C4-2B (cell line): ENCODE measurements around the gene LHX3.

Experiments used
- H3K27ac ChIP-seq: fragments of 450-650 bp; 2 replicates; pipeline ENCODE4 v1.5.1; 2017
- ZFX ChIP-seq: fragments of 450-650 bp; IDR thresholded peaks from 2 replicates; pipeline ENCODE4 v1.6.1; 2017
- TF ChIP-seq, protein P1 (sequence below): fragments of 450-650 bp; conservative IDR thresholded peaks from 2 replicates; pipeline ENCODE4 v1.5.1; 2017; ENCODE audit warnings: mild to moderate bottlenecking

LHX3 gene

DNA sequence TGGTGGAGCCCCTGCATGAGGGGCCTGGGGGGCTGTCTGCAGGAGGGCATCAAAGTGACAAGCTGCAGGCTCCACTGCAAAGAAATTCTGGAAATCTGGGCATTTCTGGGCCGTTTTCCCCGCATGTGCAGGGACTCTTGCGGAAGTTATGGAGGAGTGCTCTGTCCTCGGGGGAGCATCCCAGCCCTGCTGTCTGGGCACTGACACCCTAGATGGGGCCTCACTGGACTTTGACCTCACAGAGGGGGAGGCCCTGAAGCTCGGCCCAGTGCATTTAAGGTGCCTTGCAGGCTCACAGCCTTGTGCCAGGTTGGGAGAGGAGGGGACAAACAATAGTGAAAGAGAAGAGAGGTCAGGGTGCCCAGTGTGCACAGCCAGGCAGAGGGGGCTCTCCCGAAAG, 35.4 kb downstream of the LHX3 start:
- H3K27ac ChIP-seq: no peak overlapping the region
- TF ChIP-seq, protein P1, sequence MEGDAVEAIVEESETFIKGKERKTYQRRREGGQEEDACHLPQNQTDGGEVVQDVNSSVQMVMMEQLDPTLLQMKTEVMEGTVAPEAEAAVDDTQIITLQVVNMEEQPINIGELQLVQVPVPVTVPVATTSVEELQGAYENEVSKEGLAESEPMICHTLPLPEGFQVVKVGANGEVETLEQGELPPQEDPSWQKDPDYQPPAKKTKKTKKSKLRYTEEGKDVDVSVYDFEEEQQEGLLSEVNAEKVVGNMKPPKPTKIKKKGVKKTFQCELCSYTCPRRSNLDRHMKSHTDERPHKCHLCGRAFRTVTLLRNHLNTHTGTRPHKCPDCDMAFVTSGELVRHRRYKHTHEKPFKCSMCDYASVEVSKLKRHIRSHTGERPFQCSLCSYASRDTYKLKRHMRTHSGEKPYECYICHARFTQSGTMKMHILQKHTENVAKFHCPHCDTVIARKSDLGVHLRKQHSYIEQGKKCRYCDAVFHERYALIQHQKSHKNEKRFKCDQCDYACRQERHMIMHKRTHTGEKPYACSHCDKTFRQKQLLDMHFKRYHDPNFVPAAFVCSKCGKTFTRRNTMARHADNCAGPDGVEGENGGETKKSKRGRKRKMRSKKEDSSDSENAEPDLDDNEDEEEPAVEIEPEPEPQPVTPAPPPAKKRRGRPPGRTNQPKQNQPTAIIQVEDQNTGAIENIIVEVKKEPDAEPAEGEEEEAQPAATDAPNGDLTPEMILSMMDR: no peak
- TF ChIP-seq ZFX: no peak

DNA sequence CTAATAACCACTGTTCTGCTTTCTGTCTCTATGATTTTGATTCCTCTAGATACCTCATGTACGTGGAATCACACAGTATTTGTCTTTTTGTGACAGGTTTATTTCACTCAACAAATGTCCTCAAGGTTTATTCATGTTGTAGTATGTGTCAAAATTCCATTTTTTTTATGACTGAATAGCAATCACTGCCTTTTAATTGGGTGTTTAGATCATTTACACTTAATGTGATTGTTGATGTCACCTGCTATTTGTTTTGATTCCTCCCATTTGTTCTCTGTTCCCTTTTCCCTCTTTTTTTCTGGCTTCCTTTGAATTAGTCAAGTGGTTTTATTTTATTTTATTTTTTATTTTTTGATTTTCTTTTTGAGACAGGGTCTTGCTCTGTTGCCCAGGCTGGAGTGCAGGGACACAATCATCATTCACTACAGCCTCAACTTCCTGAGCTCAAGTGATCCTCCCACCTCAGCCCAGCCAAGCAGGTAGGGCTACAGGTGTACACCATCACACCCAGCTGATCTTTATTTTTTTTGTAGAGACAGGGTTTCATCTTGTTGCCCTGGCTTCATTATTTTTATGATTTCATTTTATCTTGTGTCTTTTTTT, 41.6 kb downstream of the LHX3 start:
- TF ChIP-seq, protein P1: no peak
- no peak for TF ChIP-seq ZFX

GRCh38 chr9:136160995-136161610, 43.8 kb downstream of the LHX3 start:
- H3K27ac ChIP-seq: no peak overlapping the region
- TF ChIP-seq, protein P1: no peak
- no peak for TF ChIP-seq ZFX

More for the DNA sequence above, 41.6 kb downstream of the LHX3 start:
- H3K27ac ChIP-seq: no peak overlapping the region

DNA sequence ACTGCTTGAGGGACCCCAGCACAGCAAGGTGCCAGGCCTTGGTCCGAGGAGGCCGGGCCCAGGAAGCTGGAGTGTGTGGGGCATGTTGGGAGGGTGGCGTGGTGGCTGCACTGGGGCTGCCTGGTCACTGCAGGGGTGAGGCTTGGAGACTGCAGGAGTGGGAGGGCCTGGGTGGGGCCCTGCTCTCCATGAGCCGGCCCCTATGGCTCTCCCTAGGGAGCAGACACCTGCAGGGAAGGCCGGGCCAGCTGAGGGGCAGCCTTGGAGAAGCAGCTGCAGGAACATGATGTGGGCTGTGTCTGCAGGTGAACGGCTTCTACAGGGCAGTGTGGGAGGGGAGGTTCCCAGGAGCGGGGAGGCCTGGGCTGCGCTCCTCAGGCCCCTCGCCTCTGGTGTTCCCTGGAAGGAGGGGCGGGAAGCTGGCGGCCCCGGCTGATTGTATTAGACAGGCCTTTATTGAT, 44.5 kb downstream of the LHX3 start:
- no peak for TF ChIP-seq ZFX
- TF ChIP-seq, protein P1: no peak
- no peak overlapping the region for H3K27ac ChIP-seq

GRCh38 chr9:136159851-136160250, 45.1 kb downstream of the LHX3 start:
- no peak for TF ChIP-seq ZFX
- TF ChIP-seq, protein P1: no peak
- H3K27ac ChIP-seq: no peak overlapping the region

GRCh38 chr9:136157477-136158265, 47.3 kb downstream of the LHX3 start:
- TF ChIP-seq, protein P1: no peak
- TF ChIP-seq ZFX: no peak
- H3K27ac ChIP-seq: no peak overlapping the region
